ENCODE results near the gene HMCN1. TPM values are rescaled to one million over a fixed set of nuclear protein-coding genes. Genes with fewer than 3 reads are reported as not detected.

Gene HMCN1
- polyA plus RNA-seq, 1 donor from 2014 or later = 0.66 TPM

DNA sequence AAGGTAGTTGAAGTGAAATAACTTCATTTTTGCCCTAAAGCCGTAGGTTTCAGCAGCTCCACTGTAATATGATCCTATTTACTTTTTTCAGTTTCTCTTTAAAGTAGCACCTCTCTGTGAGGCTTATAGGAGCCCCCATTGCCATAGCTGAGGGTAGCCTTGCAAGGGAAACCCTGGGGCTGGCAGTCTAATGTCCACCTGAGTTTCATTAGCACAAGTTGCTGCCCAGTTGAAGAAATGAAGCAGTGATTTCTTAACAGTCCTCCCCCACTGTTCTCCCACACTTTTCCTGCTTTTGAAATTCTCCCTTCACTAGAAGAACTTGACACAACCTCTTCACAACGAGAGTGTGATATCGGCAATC lies 1.5 kb downstream of the HMCN1 start:
- Histone ChIP-seq H3K9me2 (ENCODE audit: insufficient read depth, low read length) (no peaks in the 10 kb centered on the region), H3K79me2 (replicated peaks; ENCODE audit: insufficient read depth, low read length) (no peaks in the 10 kb centered on the region), H3K9me3 (ENCODE audit: low read length) (no peaks in the 10 kb centered on the region), H3K4me2 (ENCODE audit: low read length) (no peak overlapping the region), H3K9ac (ENCODE audit: low read length) (no peak overlapping the region), H2AFZ (ENCODE audit: low read depth, low read length) (no peak overlapping the region), H3K36me3 (ENCODE audit: insufficient read depth, low read length) (no peaks in the 10 kb centered on the region), H3F3A (ENCODE audit: insufficient read depth, low read length, poor library complexity, severe bottlenecking) (no peaks in the 10 kb centered on the region), H4K20me1 (ENCODE audit: insufficient read depth) (no peaks in the 10 kb centered on the region), H3K27me3 (ENCODE audit: insufficient read depth, low read depth, low read length) (peaks cover 25% of the 10 kb centered on the region), H3K4me3 (ENCODE audit: low read length) (no peak overlapping the region), H3K27ac (ENCODE audit: low read length) (no peak overlapping the region)
- TF ChIP-seq, protein P1, sequence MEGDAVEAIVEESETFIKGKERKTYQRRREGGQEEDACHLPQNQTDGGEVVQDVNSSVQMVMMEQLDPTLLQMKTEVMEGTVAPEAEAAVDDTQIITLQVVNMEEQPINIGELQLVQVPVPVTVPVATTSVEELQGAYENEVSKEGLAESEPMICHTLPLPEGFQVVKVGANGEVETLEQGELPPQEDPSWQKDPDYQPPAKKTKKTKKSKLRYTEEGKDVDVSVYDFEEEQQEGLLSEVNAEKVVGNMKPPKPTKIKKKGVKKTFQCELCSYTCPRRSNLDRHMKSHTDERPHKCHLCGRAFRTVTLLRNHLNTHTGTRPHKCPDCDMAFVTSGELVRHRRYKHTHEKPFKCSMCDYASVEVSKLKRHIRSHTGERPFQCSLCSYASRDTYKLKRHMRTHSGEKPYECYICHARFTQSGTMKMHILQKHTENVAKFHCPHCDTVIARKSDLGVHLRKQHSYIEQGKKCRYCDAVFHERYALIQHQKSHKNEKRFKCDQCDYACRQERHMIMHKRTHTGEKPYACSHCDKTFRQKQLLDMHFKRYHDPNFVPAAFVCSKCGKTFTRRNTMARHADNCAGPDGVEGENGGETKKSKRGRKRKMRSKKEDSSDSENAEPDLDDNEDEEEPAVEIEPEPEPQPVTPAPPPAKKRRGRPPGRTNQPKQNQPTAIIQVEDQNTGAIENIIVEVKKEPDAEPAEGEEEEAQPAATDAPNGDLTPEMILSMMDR (IDR thresholded peaks at IDR 0.05; ENCODE audit: poor library complexity, severe bottlenecking) = no peak
- TF ChIP-seq MXI1 (conservative IDR thresholded peaks at IDR 0.05; ENCODE audit: poor library complexity, severe bottlenecking) (no peak), TAF1 (IDR thresholded peaks at IDR 0.05; ENCODE audit: low read depth) (no peak), REST (IDR thresholded peaks at IDR 0.05; ENCODE audit: borderline replicate concordance) (no peak), EP300 (conservative IDR thresholded peaks at IDR 0.05; ENCODE audit: poor library complexity, severe bottlenecking) (no peak), RAD21 (conservative IDR thresholded peaks at IDR 0.05) (no peak), EZH2 (IDR thresholded peaks at IDR 0.05; ENCODE audit: borderline replicate concordance, insufficient read depth, low read length, poor library complexity, severe bottlenecking) (no peak), POLR2AphosphoS5 (IDR thresholded peaks at IDR 0.05) (no peak), SMC3 (conservative IDR thresholded peaks at IDR 0.05; ENCODE audit: poor library complexity) (no peak)

GRCh38 chr1:185739967-185740366 lies 5.8 kb downstream of the HMCN1 start:
- TF ChIP-seq EP300 (conservative IDR thresholded peaks at IDR 0.05; ENCODE audit: poor library complexity, severe bottlenecking) (no peak), EZH2 (IDR thresholded peaks at IDR 0.05; ENCODE audit: borderline replicate concordance, insufficient read depth, low read length, poor library complexity, severe bottlenecking) (no peak), SMC3 (conservative IDR thresholded peaks at IDR 0.05; ENCODE audit: poor library complexity) (no peak), RAD21 (conservative IDR thresholded peaks at IDR 0.05) (no peak), TAF1 (IDR thresholded peaks at IDR 0.05; ENCODE audit: low read depth) (no peak), MXI1 (conservative IDR thresholded peaks at IDR 0.05; ENCODE audit: poor library complexity, severe bottlenecking) (no peak), REST (IDR thresholded peaks at IDR 0.05; ENCODE audit: borderline replicate concordance) (no peak), POLR2AphosphoS5 (IDR thresholded peaks at IDR 0.05) (no peak)
- TF ChIP-seq, protein P1 (IDR thresholded peaks at IDR 0.05; ENCODE audit: poor library complexity, severe bottlenecking) = no peak
- H3K9me2 ChIP-seq (ENCODE audit: insufficient read depth, low read length) = no peaks in the 10 kb centered on the region
- peaks cover 10% of the 10 kb centered on the region for H3K27me3 ChIP-seq (ENCODE audit: insufficient read depth, low read depth, low read length)
- no peak overlapping the region for H3K4me3 ChIP-seq (ENCODE audit: low read length)
- H4K20me1 ChIP-seq (ENCODE audit: insufficient read depth) = no peaks in the 10 kb centered on the region
- no peaks in the 10 kb centered on the region for H3K36me3 ChIP-seq (ENCODE audit: insufficient read depth, low read length)
- no peak overlapping the region for H3K9ac ChIP-seq (ENCODE audit: low read length)
- no peaks in the 10 kb centered on the region for H3K79me2 ChIP-seq (replicated peaks; ENCODE audit: insufficient read depth, low read length)
- H3K9me3 ChIP-seq (ENCODE audit: low read length) = no peaks in the 10 kb centered on the region
- H3F3A ChIP-seq (ENCODE audit: insufficient read depth, low read length, poor library complexity, severe bottlenecking) = no peaks in the 10 kb centered on the region
- no peak overlapping the region for H3K27ac ChIP-seq (ENCODE audit: low read length)
- H3K4me2 ChIP-seq (ENCODE audit: low read length) = no peak overlapping the region
- no peak overlapping the region for H2AFZ ChIP-seq (ENCODE audit: low read depth, low read length)
